NT2/D1 (cell line): ENCODE data around the gene LYPD5.
"Not testable (repeated sequence)": the region's sequence is repeated elsewhere in the genome, so short reads cannot be mapped to it uniquely, and the experiment has no call there.

Experiments used
- SUZ12 ChIP-seq: IDR thresholded peaks from 2 replicates; pipeline ENCODE4 v1.6.1; 2011; ENCODE audit not compliant: insufficient read length, insufficient read depth; ENCODE audit errors: extremely low read depth
- YY1 ChIP-seq: IDR thresholded peaks from 2 replicates; pipeline ENCODE4 v1.6.1; 2011; ENCODE audit not compliant: insufficient read length, insufficient read depth

DNA sequence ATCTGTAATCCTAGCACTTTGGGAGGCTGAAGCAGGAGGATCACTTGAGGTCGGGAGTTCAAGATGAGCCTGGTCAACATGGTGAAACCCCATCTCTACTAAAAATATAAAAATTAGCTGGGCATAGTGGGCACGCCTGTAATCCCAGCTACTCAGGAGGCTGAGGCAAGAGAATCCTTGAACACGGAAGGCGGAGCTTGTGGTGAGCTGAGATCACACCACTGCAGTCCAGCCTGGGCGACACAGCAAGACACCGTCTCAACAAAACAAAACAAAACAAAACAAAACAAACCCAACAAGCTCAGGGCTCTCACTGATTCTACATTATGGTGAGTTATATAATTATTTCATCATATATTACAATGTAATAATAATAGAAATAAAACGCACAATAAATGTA, 4.2 kb upstream of the LYPD5 start:
- not testable (repeated sequence) for TF ChIP-seq SUZ12, YY1
